Measurements from ENCODE around the gene OPCML. TPM values are rescaled to one million over a fixed set of nuclear protein-coding genes. Genes with fewer than 3 reads are reported as not detected.

Gene OPCML
- total RNA-seq, 1 experiment from 2014 or later, result not detected

GRCh38 chr11:132564091-132564885 lies 968.0 kb downstream of the OPCML start:
- H3K27me3 ChIP-seq (ENCODE audit: low read length), result no peaks in the 10 kb centered on the region
- H3K36me3 ChIP-seq (ENCODE audit: low read depth, low read length), result no peaks in the 10 kb centered on the region
- no peaks in the 10 kb centered on the region for H3K79me2 ChIP-seq (ENCODE audit: low read length)
- H3K9me3 ChIP-seq (ENCODE audit: low read length), result peaks cover 53% of the 10 kb centered on the region
- H3K9ac ChIP-seq (ENCODE audit: low read length), result no peak overlapping the region
- no peaks in the 10 kb centered on the region for H4K20me1 ChIP-seq (ENCODE audit: low read length)
- no peak overlapping the region for H3K4me3 ChIP-seq (ENCODE audit: low read length)
- no peak overlapping the region for H2AFZ ChIP-seq (ENCODE audit: low read length)
- no peak overlapping the region for H3K4me2 ChIP-seq (ENCODE audit: low read length)
- BruUV-seq (replicated peaks), result no TSS peak
- POLR2A ChIA-PET (ENCODE audit: unreplicated experiment), result no interaction called here
- ATAC-seq (no peak), DNase-seq (no peak)
- H3K27ac ChIP-seq (ENCODE audit: low read length), result no peak overlapping the region
- CTCF ChIA-PET, result no interaction called here
- TF ChIP-seq EZH2phosphoT487 (IDR thresholded peaks at IDR 0.05; ENCODE audit: borderline replicate concordance, low read length) (no peak), CTCF (conservative IDR thresholded peaks at IDR 0.05; ENCODE audit: low read depth, low read length) (no peak), EZH2 (IDR thresholded peaks at IDR 0.05; ENCODE audit: low read length, unreplicated experiment) (no peak)
- intact Hi-C loops (cut with micrococcal nuclease), result no loop called here
- no peaks in the 10 kb centered on the region for H3K9me2 ChIP-seq (replicated peaks; ENCODE audit: low read length)
- no peaks in the 10 kb centered on the region for H3F3A ChIP-seq (ENCODE audit: low read length, unreplicated experiment)
- H3K4me1 ChIP-seq (ENCODE audit: insufficient read depth, low read length), result no peaks in the 10 kb centered on the region

DNA sequence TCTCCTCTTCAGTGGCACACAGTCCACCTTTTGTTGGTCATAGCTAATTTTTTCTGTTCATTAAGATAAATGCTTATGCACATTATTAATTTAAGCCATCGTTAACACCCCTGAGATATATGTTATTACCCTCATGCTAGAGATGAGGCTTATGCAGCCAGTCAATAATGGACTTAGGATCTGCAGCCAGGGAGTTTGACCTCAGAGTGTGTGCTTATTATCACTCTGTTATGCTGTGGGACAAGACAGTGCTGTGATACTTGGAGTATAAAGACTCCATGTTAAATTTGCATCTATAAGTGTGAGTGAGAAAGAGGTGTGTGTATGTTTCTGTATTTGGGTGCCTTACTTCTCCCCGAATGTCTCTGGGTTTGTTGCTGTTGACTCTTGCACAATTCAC lies 969.3 kb downstream of the OPCML start:
- no peak for TF ChIP-seq CTCF (conservative IDR thresholded peaks at IDR 0.05; ENCODE audit: low read depth, low read length)
- no peak for TF ChIP-seq EZH2phosphoT487 (IDR thresholded peaks at IDR 0.05; ENCODE audit: borderline replicate concordance, low read length)
- TF ChIP-seq EZH2 (IDR thresholded peaks at IDR 0.05; ENCODE audit: low read length, unreplicated experiment), result no peak
- no peak overlapping the region for H3K9ac ChIP-seq (ENCODE audit: low read length)
- H4K20me1 ChIP-seq (ENCODE audit: low read length), result no peaks in the 10 kb centered on the region
- no peaks in the 10 kb centered on the region for H3K36me3 ChIP-seq (ENCODE audit: low read depth, low read length)
- no peaks in the 10 kb centered on the region for H3F3A ChIP-seq (ENCODE audit: low read length, unreplicated experiment)
- POLR2A ChIA-PET (ENCODE audit: unreplicated experiment), result no interaction called here
- H3K27me3 ChIP-seq (ENCODE audit: low read length), result no peaks in the 10 kb centered on the region
- DNase-seq (no peak), ATAC-seq (no peak)
- H3K27ac ChIP-seq (ENCODE audit: low read length), result no peak overlapping the region
- no TSS peak for BruUV-seq (replicated peaks)
- no peak overlapping the region for H3K4me2 ChIP-seq (ENCODE audit: low read length)
- no peaks in the 10 kb centered on the region for H3K79me2 ChIP-seq (ENCODE audit: low read length)
- intact Hi-C loops (cut with micrococcal nuclease), result no loop called here
- no peak overlapping the region for H2AFZ ChIP-seq (ENCODE audit: low read length)
- H3K9me3 ChIP-seq (ENCODE audit: low read length), result peaks cover 42% of the 10 kb centered on the region
- no peaks in the 10 kb centered on the region for H3K9me2 ChIP-seq (replicated peaks; ENCODE audit: low read length)
- H3K4me3 ChIP-seq (ENCODE audit: low read length), result no peak overlapping the region
- CTCF ChIA-PET, result no interaction called here
- no peaks in the 10 kb centered on the region for H3K4me1 ChIP-seq (ENCODE audit: insufficient read depth, low read length)

DNA sequence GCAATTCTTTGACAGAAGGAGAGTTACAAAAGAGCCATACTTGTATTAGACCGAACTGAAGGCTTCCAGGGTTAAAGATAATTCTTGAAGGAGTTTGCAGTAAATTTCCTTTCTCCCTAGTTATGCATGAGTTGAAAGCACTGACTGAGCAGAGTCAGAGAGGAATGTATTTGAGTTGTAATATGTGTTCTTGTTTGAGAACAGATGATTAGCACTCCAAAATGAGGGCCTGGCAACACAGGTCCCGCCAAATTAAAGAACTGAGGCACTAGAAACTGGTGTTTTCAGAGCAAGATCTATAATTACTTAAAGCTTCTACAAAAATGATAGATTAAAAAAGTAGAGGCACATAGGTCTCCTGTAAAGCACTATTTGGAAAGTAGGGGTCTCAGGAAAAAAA lies 970.4 kb downstream of the OPCML start:
- Histone ChIP-seq H3F3A (ENCODE audit: low read length, unreplicated experiment) (no peaks in the 10 kb centered on the region), H3K9me2 (replicated peaks; ENCODE audit: low read length) (no peaks in the 10 kb centered on the region), H3K4me2 (ENCODE audit: low read length) (no peak overlapping the region), H3K79me2 (ENCODE audit: low read length) (no peaks in the 10 kb centered on the region), H3K27ac (ENCODE audit: low read length) (no peak overlapping the region), H4K20me1 (ENCODE audit: low read length) (no peaks in the 10 kb centered on the region), H3K9ac (ENCODE audit: low read length) (no peak overlapping the region), H2AFZ (ENCODE audit: low read length) (no peak overlapping the region), H3K4me3 (ENCODE audit: low read length) (no peak overlapping the region), H3K27me3 (ENCODE audit: low read length) (no peaks in the 10 kb centered on the region), H3K36me3 (ENCODE audit: low read depth, low read length) (no peaks in the 10 kb centered on the region), H3K9me3 (ENCODE audit: low read length) (peaks cover 36% of the 10 kb centered on the region; the same call in 1 of the 2 replicates), H3K4me1 (ENCODE audit: insufficient read depth, low read length) (no peaks in the 10 kb centered on the region)
- ChIA-PET POLR2A (ENCODE audit: unreplicated experiment) (no interaction called here), CTCF (no interaction called here)
- TF ChIP-seq CTCF (conservative IDR thresholded peaks at IDR 0.05; ENCODE audit: low read depth, low read length) (no peak), EZH2 (IDR thresholded peaks at IDR 0.05; ENCODE audit: low read length, unreplicated experiment) (no peak), EZH2phosphoT487 (IDR thresholded peaks at IDR 0.05; ENCODE audit: borderline replicate concordance, low read length) (no peak)
- intact Hi-C loops (cut with micrococcal nuclease), result no loop called here
- ATAC-seq (no peak), DNase-seq (no peak)
- no TSS peak for BruUV-seq (replicated peaks)

Data from PC-3 (cell line).